Caco-2 (cell line): ENCODE data around the gene ANKRD30A. TPM values are rescaled to one million over a fixed set of nuclear protein-coding genes. Genes with fewer than 3 reads are reported as not detected.
"Not testable (repeated sequence)": the region's sequence is repeated elsewhere in the genome, so short reads cannot be mapped to it uniquely, and the experiment has no call there.

Experiments
- BruUV-seq: library from RNA; stranded (reverse); fragments of 400-500 nt; replicated peaks from 2 replicates; lab custom pipeline; 2021; lab: Mats Ljungman, UMichigan
- CTCF ChIA-PET: fragments of 300-600 bp; sonication (Branson Sonifier 250); formaldehyde crosslinking; loops from one replicate; lab custom pipeline; 2022; ENCODE audit warnings: antibody characterized with exemption; lab: Charles Lee
- POLR2A ChIA-PET: fragments of 300-600 bp; sonication (Branson Sonifier 250); formaldehyde crosslinking; loops from one replicate; lab custom pipeline; 2022; ENCODE audit warnings: antibody characterized with exemption; lab: Charles Lee
- DNase-seq, 2 experiments: peaks; one replicate each; pipeline versions ENCODE4 v3.0.0 to v3.0.0-alpha.2; 2020 to 2022
- H3K27me3 ChIP-seq: replicated peaks from 2 replicates; pipeline ENCODE4 v1.6.0; 2011; ENCODE audit warnings: low read length; ENCODE audit not compliant: control insufficient read depth, insufficient read depth
- H3K36me3 ChIP-seq: 2 replicates; pipeline ENCODE4 v1.5.1; 2011; ENCODE audit warnings: low read length; ENCODE audit not compliant: control insufficient read depth, insufficient read depth
- H3K4me1 ChIP-seq: fragments of 250-450 bp; sonication (Bioruptor Pico); 2 replicates; pipeline ENCODE4 v1.5.1; 2020; ENCODE audit warnings: mild to moderate bottlenecking
- H3K4me3 ChIP-seq: 2 replicates; pipeline ENCODE4 v1.5.1; 2011; ENCODE audit warnings: low read depth, mild to moderate bottlenecking, control low read depth, low read length
- H3K9me3 ChIP-seq: fragments of 250-450 bp; sonication (Bioruptor Pico); 2 replicates; pipeline ENCODE4 v1.5.1; 2020; ENCODE audit warnings: mild to moderate bottlenecking, moderate library complexity
- H3K27ac Mint-ChIP-seq: one replicate; pipeline ENCODE4 v1.8.0; 2022; ENCODE audit warnings: mixed read lengths; ENCODE audit not compliant: unreplicated experiment
- H3K27me3 Mint-ChIP-seq: one replicate; pipeline ENCODE4 v1.8.0; 2022; ENCODE audit warnings: mixed read lengths; ENCODE audit not compliant: insufficient read depth, unreplicated experiment
- H3K36me3 Mint-ChIP-seq: one replicate; pipeline ENCODE4 v1.8.0; 2022; ENCODE audit warnings: mild to moderate bottlenecking, mixed read lengths; ENCODE audit not compliant: insufficient read depth, unreplicated experiment
- H3K4me1 Mint-ChIP-seq: one replicate; pipeline ENCODE4 v1.8.0; 2022; ENCODE audit warnings: low read depth, mixed read lengths; ENCODE audit not compliant: unreplicated experiment
- H3K4me3 Mint-ChIP-seq: one replicate; pipeline ENCODE4 v1.8.0; 2022; ENCODE audit warnings: mild to moderate bottlenecking, moderate library complexity, mixed read lengths; ENCODE audit not compliant: unreplicated experiment
- H3K9me3 Mint-ChIP-seq: one replicate; pipeline ENCODE4 v1.8.0; 2022; ENCODE audit warnings: mixed read lengths; ENCODE audit not compliant: unreplicated experiment
- CTCF ChIP-seq, 2 experiments: fragments of 200-600 bp in 1 of 2; IDR thresholded peaks; 1 replicate in 1 of 2; 2 replicates in 1 of 2; pipeline versions ENCODE4 v1.5.1 to v1.8.0; 2011 to 2022; ENCODE audit warnings: antibody characterized with exemption in 1 of 2, control low read depth in 1 of 2, inconsistent platforms in 1 of 2, low read depth in 1 of 2, low read length in 1 of 2, mild to moderate bottlenecking in 1 of 2, moderate library complexity in 1 of 2; ENCODE audit not compliant: insufficient read depth in 1 of 2, severe bottlenecking in 1 of 2, unreplicated experiment in 1 of 2
- intact Hi-C: fragments of 100-400 bp; cut with micrococcal nuclease; formaldehyde crosslinking; loops from one replicate; pipeline ENCODE4 v1.10.0; 2022; ENCODE audit not compliant: unreplicated experiment
- total RNA-seq: library from RNA; stranded (reverse); gene quantifications from 2 replicates; pipeline ENCODE4 v1.2.3, GENCODE V29; 2022

ANKRD30A gene
- total RNA-seq, 1 experiment from 2014 or later: 0.14 TPM

GRCh38 chr10:37246637-37247036 is 121.2 kb downstream of the ANKRD30A start:
- POLR2A ChIA-PET: no interaction called here
- Mint-ChIP-seq H3K27ac (no peak overlapping the region), H3K4me3 (no peak overlapping the region), H3K9me3 (no peaks in the 10 kb centered on the region), H3K36me3 (no peaks in the 10 kb centered on the region), H3K27me3 (peaks cover 4% of the 10 kb centered on the region), H3K4me1 (no peaks in the 10 kb centered on the region)
- H3K4me3 ChIP-seq: no peak overlapping the region
- no peak for DNase-seq
- H3K27me3 ChIP-seq: no peaks in the 10 kb centered on the region
- CTCF ChIA-PET: no interaction called here
- TF ChIP-seq CTCF (IDR thresholded peaks at IDR 0.05; ENCODE audit: insufficient read depth in 1 of 2, low read depth in 1 of 2, low read length in 1 of 2, severe bottlenecking in 1 of 2, unreplicated experiment in 1 of 2): no peak
- H3K9me3 ChIP-seq: no peaks in the 10 kb centered on the region
- no TSS peak for BruUV-seq
- no peaks in the 10 kb centered on the region for H3K36me3 ChIP-seq
- intact Hi-C loops: no loop called here
- no peaks in the 10 kb centered on the region for H3K4me1 ChIP-seq

DNA sequence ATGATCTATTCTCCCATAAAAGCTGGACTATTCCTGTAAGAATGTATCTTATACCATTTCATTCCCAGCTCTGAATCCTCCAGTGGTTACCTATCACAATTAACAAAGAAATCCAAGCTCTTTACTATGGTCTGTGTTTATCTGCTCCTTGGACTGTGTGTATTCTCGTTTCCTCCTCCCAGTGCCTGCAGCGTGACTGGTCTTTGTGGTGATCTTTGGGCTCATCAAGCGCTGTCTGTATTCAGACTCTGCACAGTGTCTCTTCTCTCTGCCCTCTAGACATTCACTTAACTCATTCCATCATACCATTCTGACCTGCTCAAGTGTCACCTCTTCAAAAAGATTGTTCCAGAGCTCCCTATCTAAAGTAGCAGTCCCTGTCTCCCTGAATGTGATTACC is 130.4 kb downstream of the ANKRD30A start:
- H3K27ac Mint-ChIP-seq, H3K36me3 Mint-ChIP-seq, H3K4me1 Mint-ChIP-seq, DNase-seq, H3K36me3 ChIP-seq, H3K27me3 ChIP-seq, H3K4me3 Mint-ChIP-seq, H3K9me3 Mint-ChIP-seq, H3K4me1 ChIP-seq, CTCF ChIA-PET, POLR2A ChIA-PET, H3K27me3 Mint-ChIP-seq, intact Hi-C loops, H3K4me3 ChIP-seq, BruUV-seq, H3K9me3 ChIP-seq: not testable (repeated sequence)

DNA sequence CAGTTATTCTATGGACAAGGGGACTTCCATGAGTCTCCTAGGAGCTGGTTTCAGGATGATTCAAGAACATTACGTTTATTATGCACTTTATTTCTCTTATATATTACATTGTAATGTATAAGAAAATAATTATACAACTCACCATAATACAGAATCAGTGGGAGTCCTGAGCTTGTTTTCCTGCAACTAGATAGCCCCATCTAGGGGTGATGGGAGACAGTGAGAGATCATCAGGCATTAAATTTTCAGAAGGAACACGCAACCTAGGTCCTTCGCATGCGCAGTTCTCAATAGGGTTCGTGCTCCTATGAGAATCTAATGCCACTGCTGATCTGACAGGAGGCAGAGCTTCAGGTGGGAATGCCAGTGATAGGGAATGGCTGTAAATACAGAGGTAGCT is 137.9 kb downstream of the ANKRD30A start:
- H3K27me3 Mint-ChIP-seq: no peaks in the 10 kb centered on the region
- H3K36me3 Mint-ChIP-seq: no peaks in the 10 kb centered on the region
- no peaks in the 10 kb centered on the region for H3K4me1 ChIP-seq
- no peaks in the 10 kb centered on the region for H3K27me3 ChIP-seq
- no peak overlapping the region for H3K4me3 ChIP-seq
- POLR2A ChIA-PET: no interaction called here
- no peak overlapping the region for H3K27ac Mint-ChIP-seq
- H3K4me3 Mint-ChIP-seq: no peak overlapping the region
- TF ChIP-seq CTCF (IDR thresholded peaks at IDR 0.05; ENCODE audit: insufficient read depth in 1 of 2, low read depth in 1 of 2, low read length in 1 of 2, severe bottlenecking in 1 of 2, unreplicated experiment in 1 of 2): peak; percentile 54 to 74
- intact Hi-C loops: loop anchor here (1.0 to 10.0 kb wide), 4 partner anchors 117 to 374 kb away; no protein-coding TSS in a partner anchor
- CTCF ChIA-PET: interaction anchor here (0.6 to 1.1 kb wide), 3 partner anchors 117 to 375 kb away, joined by 3 to 8 read pairs (median 7); no protein-coding TSS in a partner anchor
- no TSS peak for BruUV-seq
- H3K9me3 Mint-ChIP-seq: no peaks in the 10 kb centered on the region
- H3K9me3 ChIP-seq: no peaks in the 10 kb centered on the region
- peak in 1 of 2 experiments; percentile 37 for DNase-seq
- no peaks in the 10 kb centered on the region for H3K36me3 ChIP-seq
- H3K4me1 Mint-ChIP-seq: no peaks in the 10 kb centered on the region

DNA sequence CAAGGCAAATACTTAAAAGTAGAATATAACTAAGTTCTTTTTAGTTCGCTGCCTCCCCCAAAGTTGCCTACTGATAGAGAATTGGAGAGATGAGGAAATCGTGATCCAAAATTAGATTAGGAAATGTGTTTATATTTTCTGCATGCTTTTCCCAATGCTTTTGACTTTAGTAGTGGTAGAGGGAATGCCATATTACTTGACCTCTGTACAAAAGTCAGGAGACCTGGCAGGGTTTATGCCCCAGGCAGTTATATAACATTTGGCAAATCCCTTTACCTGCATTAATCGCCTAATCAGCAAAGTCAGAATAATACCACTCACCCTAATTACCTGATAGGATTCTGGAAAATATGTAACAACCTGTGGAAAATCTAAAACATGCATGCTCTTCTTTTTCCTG is 142.9 kb downstream of the ANKRD30A start:
- Histone ChIP-seq H3K4me3 (no peak overlapping the region), H3K4me1 (no peaks in the 10 kb centered on the region), H3K27me3 (no peaks in the 10 kb centered on the region), H3K36me3 (no peaks in the 10 kb centered on the region), H3K9me3 (no peaks in the 10 kb centered on the region)
- Mint-ChIP-seq H3K9me3 (no peaks in the 10 kb centered on the region), H3K4me3 (no peak overlapping the region), H3K27ac (no peak overlapping the region), H3K27me3 (no peaks in the 10 kb centered on the region), H3K36me3 (no peaks in the 10 kb centered on the region), H3K4me1 (no peaks in the 10 kb centered on the region)
- no peak for TF ChIP-seq CTCF (IDR thresholded peaks at IDR 0.05; ENCODE audit: insufficient read depth in 1 of 2, low read depth in 1 of 2, low read length in 1 of 2, severe bottlenecking in 1 of 2, unreplicated experiment in 1 of 2)
- BruUV-seq: no TSS peak
- ChIA-PET POLR2A (no interaction called here), CTCF (no interaction called here)
- intact Hi-C loops: loop anchor here (10.0 kb wide), 1 partner anchor 233 kb away; no protein-coding TSS in a partner anchor
- DNase-seq: no peak
